ENCODE data around the gene TWNK.

DNA sequence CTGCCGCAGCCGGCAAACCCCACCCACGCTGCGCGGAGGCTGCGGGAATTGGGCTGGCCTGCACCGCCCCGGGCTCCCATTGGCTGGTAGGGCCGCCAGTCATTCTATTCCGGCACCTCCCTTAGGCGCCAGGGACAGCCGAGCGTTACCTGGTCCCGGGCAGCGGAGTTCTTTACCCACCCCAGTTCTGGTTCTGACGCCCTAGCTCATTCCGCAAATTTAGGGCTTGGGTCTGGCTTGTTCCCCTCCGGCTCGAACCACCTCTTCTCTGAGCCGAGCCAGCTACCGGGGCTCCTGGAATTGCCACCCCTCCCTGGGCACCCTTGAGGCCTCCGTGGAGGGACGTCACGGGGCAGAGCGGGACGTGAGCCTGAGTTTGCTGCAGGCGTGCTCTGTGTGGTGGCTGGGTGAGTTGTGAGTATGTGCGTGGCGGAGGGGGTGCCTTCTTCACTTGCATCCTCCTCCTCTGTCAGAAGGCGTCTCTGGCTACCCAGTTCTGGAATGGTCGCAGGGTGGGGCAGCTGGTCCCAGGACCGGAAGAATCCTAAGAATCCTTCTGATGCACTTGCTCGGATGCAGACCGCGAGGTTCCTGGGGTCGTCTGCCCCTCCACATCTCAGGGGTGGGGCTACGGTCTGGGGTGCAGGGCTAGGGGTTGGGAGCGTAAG, 43.9 kb downstream of the TWNK start, which contains the start of the genes PDZD7 and SFXN3:
- TF ChIP-seq TAF1 (IDR thresholded peaks at IDR 0.05; ENCODE audit: borderline replicate concordance, low read depth, low read length) (no peak), CTCF (IDR thresholded peaks at IDR 0.05 in 2 of 3, conservative IDR thresholded peaks at IDR 0.05 in 1 of 3; ENCODE audit: control insufficient read depth in 2 of 3, extremely low read depth in 1 of 3, insufficient read depth in 1 of 3, low read depth in 3 of 3, low read length in 3 of 3) (no peak), TCF12 (IDR thresholded peaks at IDR 0.05; ENCODE audit: low read depth, low read length) (no peak), BMI1 (IDR thresholded peaks at IDR 0.05; ENCODE audit: borderline replicate concordance) (no peak), ZBTB33 (IDR thresholded peaks at IDR 0.05) (no peak), RFX5 (IDR thresholded peaks at IDR 0.05; ENCODE audit: low read depth, low read length) (no peak), POLR2A (IDR thresholded peaks at IDR 0.05; ENCODE audit: low read depth, low read length) (no peak), NR2C2 (IDR thresholded peaks at IDR 0.05; ENCODE audit: borderline replicate concordance, control insufficient read depth, insufficient read length, low read depth) (no peak), MYC (IDR thresholded peaks at IDR 0.05; ENCODE audit: insufficient read depth, insufficient read length, insufficient replicate concordance, low read length, severe bottlenecking) (peak; percentile 21)
- TF ChIP-seq, protein P1, sequence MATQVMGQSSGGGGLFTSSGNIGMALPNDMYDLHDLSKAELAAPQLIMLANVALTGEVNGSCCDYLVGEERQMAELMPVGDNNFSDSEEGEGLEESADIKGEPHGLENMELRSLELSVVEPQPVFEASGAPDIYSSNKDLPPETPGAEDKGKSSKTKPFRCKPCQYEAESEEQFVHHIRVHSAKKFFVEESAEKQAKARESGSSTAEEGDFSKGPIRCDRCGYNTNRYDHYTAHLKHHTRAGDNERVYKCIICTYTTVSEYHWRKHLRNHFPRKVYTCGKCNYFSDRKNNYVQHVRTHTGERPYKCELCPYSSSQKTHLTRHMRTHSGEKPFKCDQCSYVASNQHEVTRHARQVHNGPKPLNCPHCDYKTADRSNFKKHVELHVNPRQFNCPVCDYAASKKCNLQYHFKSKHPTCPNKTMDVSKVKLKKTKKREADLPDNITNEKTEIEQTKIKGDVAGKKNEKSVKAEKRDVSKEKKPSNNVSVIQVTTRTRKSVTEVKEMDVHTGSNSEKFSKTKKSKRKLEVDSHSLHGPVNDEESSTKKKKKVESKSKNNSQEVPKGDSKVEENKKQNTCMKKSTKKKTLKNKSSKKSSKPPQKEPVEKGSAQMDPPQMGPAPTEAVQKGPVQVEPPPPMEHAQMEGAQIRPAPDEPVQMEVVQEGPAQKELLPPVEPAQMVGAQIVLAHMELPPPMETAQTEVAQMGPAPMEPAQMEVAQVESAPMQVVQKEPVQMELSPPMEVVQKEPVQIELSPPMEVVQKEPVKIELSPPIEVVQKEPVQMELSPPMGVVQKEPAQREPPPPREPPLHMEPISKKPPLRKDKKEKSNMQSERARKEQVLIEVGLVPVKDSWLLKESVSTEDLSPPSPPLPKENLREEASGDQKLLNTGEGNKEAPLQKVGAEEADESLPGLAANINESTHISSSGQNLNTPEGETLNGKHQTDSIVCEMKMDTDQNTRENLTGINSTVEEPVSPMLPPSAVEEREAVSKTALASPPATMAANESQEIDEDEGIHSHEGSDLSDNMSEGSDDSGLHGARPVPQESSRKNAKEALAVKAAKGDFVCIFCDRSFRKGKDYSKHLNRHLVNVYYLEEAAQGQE (IDR thresholded peaks at IDR 0.05; ENCODE audit: low read depth, low read length), result no peak
